A673 (cell line): Measurements from ENCODE around the gene SCO2. TPM values are rescaled to one million over a fixed set of nuclear protein-coding genes. Genes with fewer than 3 reads are reported as not detected.

Experiments
- BruUV-seq: library from RNA; stranded (reverse); fragments of 400-500 nt; replicated peaks from 2 replicates; lab custom pipeline; 2021; lab: Mats Ljungman, UMichigan
- CTCF ChIA-PET: fragments of 300-600 bp; sonication (Branson Sonifier 250); formaldehyde crosslinking; loops from one replicate; lab custom pipeline; 2022; ENCODE audit warnings: antibody characterized with exemption; lab: Charles Lee
- POLR2A ChIA-PET: fragments of 300-600 bp; sonication (Branson Sonifier 250); formaldehyde crosslinking; loops from one replicate; lab custom pipeline; 2022; ENCODE audit warnings: antibody characterized with exemption; ENCODE audit not compliant: low non-redundant PET; lab: Charles Lee
- DNase-seq: peaks from one replicate; pipeline ENCODE4 v3.0.0-alpha.2; 2015; ENCODE audit warnings: low spot score
- H3K27ac ChIP-seq: fragments of 200-600 bp; sonication (generic); 2 replicates; pipeline ENCODE4 v1.5.1; 2016; ENCODE audit warnings: mixed run types, low read depth, mild to moderate bottlenecking, mixed read lengths, antibody characterized with exemption, low read length; ENCODE audit not compliant: poor library complexity, severe bottlenecking
- H3K27me3 ChIP-seq: fragments of 200-600 bp; sonication (generic); replicated peaks from 2 replicates; pipeline ENCODE4 v1.6.1; 2017; ENCODE audit warnings: mixed run types, low read depth, mild to moderate bottlenecking, mixed read lengths, antibody characterized with exemption, low read length; ENCODE audit not compliant: insufficient read depth, poor library complexity
- H3K36me3 ChIP-seq: fragments of 200-600 bp; sonication (generic); 2 replicates; pipeline ENCODE4 v1.6.1; 2016; ENCODE audit warnings: mixed run types, mild to moderate bottlenecking, mixed read lengths, antibody characterized with exemption, low read length; ENCODE audit not compliant: insufficient read depth, poor library complexity, severe bottlenecking
- H3K4me1 ChIP-seq: fragments of 200-600 bp; sonication (generic); 2 replicates; pipeline ENCODE4 v1.6.1; 2017; ENCODE audit warnings: mixed run types, mild to moderate bottlenecking, mixed read lengths, antibody characterized with exemption, low read length; ENCODE audit not compliant: insufficient read depth, poor library complexity, severe bottlenecking
- H3K4me3 ChIP-seq: fragments of 200-600 bp; sonication (generic); 2 replicates; pipeline ENCODE4 v1.5.1; 2016; ENCODE audit warnings: low read depth, mixed run types, mild to moderate bottlenecking, mixed read lengths, low read length; ENCODE audit not compliant: poor library complexity, severe bottlenecking
- H3K9me3 ChIP-seq: fragments of 200-600 bp; sonication (generic); 2 replicates; pipeline ENCODE4 v1.6.1; 2016; ENCODE audit warnings: mixed run types, low read depth, mild to moderate bottlenecking, mixed read lengths, antibody characterized with exemption, low read length; ENCODE audit not compliant: poor library complexity, severe bottlenecking
- EZH2 ChIP-seq: fragments of 200-600 bp; sonication (generic); IDR thresholded peaks from 2 replicates; pipeline ENCODE4 v1.6.1; 2017; ENCODE audit warnings: borderline replicate concordance, low read depth, mild to moderate bottlenecking, mixed read lengths, antibody characterized with exemption, low read length; ENCODE audit not compliant: poor library complexity, severe bottlenecking
- intact Hi-C: fragments of 100-400 bp; cut with micrococcal nuclease; formaldehyde crosslinking; loops from one replicate; pipeline ENCODE4 v1.10.0; 2022; ENCODE audit not compliant: unreplicated experiment
- total RNA-seq: library from RNA; stranded (reverse); gene quantifications from 2 replicates; pipeline ENCODE4 v1.2.3, GENCODE V29; 2021
- TF ChIP-seq, protein P1 (sequence below): fragments of 300-800, 200-600 bp; sonication (generic); conservative IDR thresholded peaks from 2 replicates; pipeline ENCODE4 v1.5.1; 2017; ENCODE audit warnings: low read depth, mild to moderate bottlenecking, antibody characterized with exemption, low read length, moderate library complexity, mixed read lengths

The SCO2 gene
- total RNA-seq, 1 experiment from 2014 or later: 5.4 TPM

DNA sequence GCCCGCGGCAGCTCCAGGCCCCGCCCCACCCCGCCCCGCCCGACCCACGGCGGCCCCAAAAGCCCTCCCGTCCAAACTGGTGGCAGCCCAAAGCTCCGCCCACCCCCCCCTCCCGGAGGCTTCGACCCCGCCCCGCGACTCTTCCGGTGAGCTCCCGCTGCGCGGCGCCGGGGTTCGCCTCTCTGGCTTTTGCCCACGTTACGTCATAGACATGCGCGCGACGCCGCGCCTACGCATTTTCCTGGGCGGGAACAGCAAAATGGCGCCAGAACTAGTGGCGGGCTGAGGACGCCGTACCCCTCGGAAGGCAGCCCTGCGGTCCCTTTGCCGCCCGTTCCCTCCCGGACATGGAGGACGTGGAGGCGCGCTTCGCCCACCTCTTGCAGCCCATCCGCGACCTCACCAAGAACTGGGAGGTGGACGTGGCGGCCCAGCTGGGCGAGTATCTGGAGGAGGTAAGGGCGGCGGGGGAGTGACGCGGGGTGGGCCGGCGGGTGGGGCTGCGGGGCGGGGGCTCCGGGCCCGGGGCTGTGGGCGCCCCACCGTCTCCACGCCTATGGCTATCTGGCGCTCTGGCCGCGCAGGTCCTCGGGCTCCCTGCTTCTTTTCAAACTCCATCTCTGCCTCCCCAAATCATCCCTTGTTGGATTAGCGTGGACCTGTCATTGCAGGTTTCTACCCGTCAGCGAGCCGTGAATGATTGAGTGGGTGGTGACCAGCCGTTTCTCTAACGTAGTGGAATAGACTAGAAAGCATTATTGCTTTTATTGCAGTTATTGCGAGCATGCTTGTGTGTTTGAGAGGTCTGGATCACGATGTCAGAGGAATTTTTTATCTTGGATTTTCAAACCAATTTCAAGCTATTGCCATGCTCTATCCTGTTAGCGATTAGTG is 17.2 kb downstream of the SCO2 start, which contains the start of gene NCAPH2:
Gene NCAPH2, plus strand, starts transcription at position 234 of the 894 bp plus-strand sequence. Its CDS starts 114 bp downstream, at position 348.
- ChIA-PET CTCF (interaction anchor here (0.7 to 2.1 kb wide), 5 partner anchors 10 to 112 kb away, joined by 3 to 12 read pairs (median 4); partner anchors contain the start of genes SCO2 and SYCE3), POLR2A (interaction anchor here (0.8 kb wide), 1 partner anchor 14 kb away, joined by 4 read pairs; no protein-coding TSS in a partner anchor)
- DNase-seq: peak; percentile 97
- Histone ChIP-seq H3K4me1 (peaks cover 18% of the 10 kb centered on the region), H3K4me3 (peak within 1 kb of the TSS; percentile 99), H3K27ac (peak within 1 kb of the TSS; percentile 95), H3K27me3 (no peaks in the 10 kb centered on the region), H3K9me3 (no peaks in the 10 kb centered on the region), H3K36me3 (peaks cover 36% of the 10 kb centered on the region)
- no TSS peak for BruUV-seq
- intact Hi-C loops: no loop called here
- TF ChIP-seq, protein P1, sequence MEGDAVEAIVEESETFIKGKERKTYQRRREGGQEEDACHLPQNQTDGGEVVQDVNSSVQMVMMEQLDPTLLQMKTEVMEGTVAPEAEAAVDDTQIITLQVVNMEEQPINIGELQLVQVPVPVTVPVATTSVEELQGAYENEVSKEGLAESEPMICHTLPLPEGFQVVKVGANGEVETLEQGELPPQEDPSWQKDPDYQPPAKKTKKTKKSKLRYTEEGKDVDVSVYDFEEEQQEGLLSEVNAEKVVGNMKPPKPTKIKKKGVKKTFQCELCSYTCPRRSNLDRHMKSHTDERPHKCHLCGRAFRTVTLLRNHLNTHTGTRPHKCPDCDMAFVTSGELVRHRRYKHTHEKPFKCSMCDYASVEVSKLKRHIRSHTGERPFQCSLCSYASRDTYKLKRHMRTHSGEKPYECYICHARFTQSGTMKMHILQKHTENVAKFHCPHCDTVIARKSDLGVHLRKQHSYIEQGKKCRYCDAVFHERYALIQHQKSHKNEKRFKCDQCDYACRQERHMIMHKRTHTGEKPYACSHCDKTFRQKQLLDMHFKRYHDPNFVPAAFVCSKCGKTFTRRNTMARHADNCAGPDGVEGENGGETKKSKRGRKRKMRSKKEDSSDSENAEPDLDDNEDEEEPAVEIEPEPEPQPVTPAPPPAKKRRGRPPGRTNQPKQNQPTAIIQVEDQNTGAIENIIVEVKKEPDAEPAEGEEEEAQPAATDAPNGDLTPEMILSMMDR: no peak
- no peak for TF ChIP-seq EZH2

DNA sequence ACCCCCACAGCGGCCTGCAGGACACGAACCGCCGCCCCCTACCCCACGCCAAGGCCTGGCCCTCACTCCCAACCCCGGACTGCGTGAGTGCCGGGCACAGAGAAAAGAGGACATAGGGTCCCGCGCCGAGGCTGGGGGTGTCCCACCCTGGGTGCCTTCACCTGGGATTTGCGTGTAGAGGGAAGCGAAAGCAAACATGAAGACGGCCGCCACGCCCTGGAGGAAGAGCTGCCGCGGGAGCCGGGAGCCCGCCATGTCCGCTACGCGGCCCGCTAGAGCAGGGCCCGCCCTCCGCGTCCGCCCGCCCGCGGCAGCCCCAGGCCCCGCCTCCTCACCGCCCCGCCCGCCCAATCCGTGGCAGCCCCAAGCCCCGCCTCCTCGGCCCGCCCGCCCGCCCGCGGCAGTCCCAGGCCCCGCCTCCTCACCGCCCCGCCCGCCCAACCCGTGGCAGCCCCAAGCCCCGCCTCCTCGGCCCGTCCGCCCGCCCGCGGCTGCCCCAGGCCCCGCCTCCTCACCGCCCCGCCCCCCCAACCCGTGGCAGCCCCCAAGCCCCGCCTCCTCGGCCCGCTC is 17.9 kb downstream of the SCO2 start, which contains the start of gene LMF2:
Gene LMF2, minus strand, starts transcription at position 282 of the 570 bp plus-strand sequence. Its CDS starts 27 bp downstream, at position 255.
- Histone ChIP-seq H3K27me3 (no peaks in the 10 kb centered on the region), H3K4me3 (peak within 1 kb of the TSS; percentile 99), H3K27ac (peak within 1 kb of the TSS; percentile 95), H3K9me3 (no peaks in the 10 kb centered on the region), H3K4me1 (peaks cover 18% of the 10 kb centered on the region), H3K36me3 (peaks cover 40% of the 10 kb centered on the region)
- DNase-seq: no peak
- intact Hi-C loops: no loop called here
- BruUV-seq: no TSS peak
- ChIA-PET POLR2A (interaction anchor here (0.8 kb wide), 1 partner anchor 15 kb away, joined by 4 read pairs; no protein-coding TSS in a partner anchor), CTCF (interaction anchor here (0.7 to 1.2 kb wide), 4 partner anchors 9 to 113 kb away, joined by 3 to 8 read pairs (median 4); partner anchors contain the start of genes SCO2 and SYCE3)
- TF ChIP-seq, protein P1: no peak
- no peak for TF ChIP-seq EZH2
